ENCODE measurements around the gene C2orf92. TPM values are rescaled to one million over a fixed set of nuclear protein-coding genes. Genes with fewer than 3 reads are reported as not detected.

The C2orf92 gene
- total RNA-seq, 4 donors from 2014 or later, result 8.6 to 23.7 (median 12.2) TPM

GRCh38 chr2:97733341-97734035 lies 64.0 kb downstream of the C2orf92 start:
- no peak for TF ChIP-seq CTCF (IDR thresholded peaks at IDR 0.05; ENCODE audit: low read depth)

- no peak for TF ChIP-seq CTCF (IDR thresholded peaks at IDR 0.05; ENCODE audit: low read depth)
Measured at GRCh38 chr2:97734061-97735051, 64.8 kb downstream of the C2orf92 start.

- TF ChIP-seq CTCF (IDR thresholded peaks at IDR 0.05; ENCODE audit: low read depth), result no peak
Measured at GRCh38 chr2:97735161-97735561, 65.6 kb downstream of the C2orf92 start.

- TF ChIP-seq CTCF (IDR thresholded peaks at IDR 0.05; ENCODE audit: low read depth), result no peak
Measured at GRCh38 chr2:97736185-97736584, 66.7 kb downstream of the C2orf92 start.

- no peak for TF ChIP-seq CTCF (IDR thresholded peaks at IDR 0.05; ENCODE audit: low read depth)
Measured at GRCh38 chr2:97736608-97737330, 67.3 kb downstream of the C2orf92 start.

GRCh38 chr2:97737421-97738178 lies 68.1 kb downstream of the C2orf92 start:
- no peak for TF ChIP-seq CTCF (IDR thresholded peaks at IDR 0.05; ENCODE audit: low read depth)

Data from subcutaneous adipose tissue (tissue), 4 donors.